ENCODE results near the gene LCN9.

DNA sequence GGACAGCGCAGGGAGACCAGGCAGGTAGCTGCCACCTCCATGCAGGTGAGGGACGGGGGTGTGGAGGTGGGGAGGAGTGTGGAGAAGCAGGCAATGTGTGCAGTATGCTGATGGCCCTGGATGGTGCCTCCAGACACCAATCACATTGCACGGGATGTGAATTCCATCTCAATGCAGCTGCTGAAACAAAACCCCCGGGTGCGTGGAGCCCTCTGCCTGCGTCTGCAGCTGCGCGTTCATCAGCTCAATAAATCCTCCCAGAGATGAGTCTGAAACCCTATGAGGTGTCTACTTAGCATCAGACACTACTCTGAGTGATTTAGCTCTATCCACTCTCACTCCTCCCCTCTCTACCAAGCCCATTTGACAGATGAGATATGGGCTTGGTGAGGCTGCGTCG is 25.9 kb downstream of the LCN9 start:
- TF ChIP-seq CTCF (IDR thresholded peaks at IDR 0.05), result no peak
- TF ChIP-seq NR3C1 (CRISPR knock-in tag; conservative IDR thresholded peaks at IDR 0.05; ENCODE audit: low read depth), result no peak
- TF ChIP-seq CREB1 (CRISPR knock-in tag; IDR thresholded peaks at IDR 0.05), result no peak
- TF ChIP-seq SP1 (CRISPR knock-in tag; conservative IDR thresholded peaks at IDR 0.05), result no peak
- no peak for TF ChIP-seq RELA (CRISPR knock-in tag; IDR thresholded peaks at IDR 0.05; ENCODE audit: borderline replicate concordance)

Measured in WTC11 (cell line).